ENCODE measurements around the gene NUDT3.

GRCh38 chr6:34280216-34280615 is 112.3 kb downstream of the NUDT3 start:
- no peak for TF ChIP-seq POLR2A (IDR thresholded peaks at IDR 0.05)
- no peak for TF ChIP-seq CTCF (IDR thresholded peaks at IDR 0.05)

All from breast epithelium (tissue), 3 donors.